ENCODE data around the gene APBB1. TPM values are rescaled to one million over a fixed set of nuclear protein-coding genes. Genes with fewer than 3 reads are reported as not detected.

APBB1 gene
- total and polyA plus RNA-seq, 9 of the 15 experiments (the other 6 are each of a cell fraction or from before 2014, with no cell fraction given): 0.04 to 0.73 (median 0.40) TPM

DNA sequence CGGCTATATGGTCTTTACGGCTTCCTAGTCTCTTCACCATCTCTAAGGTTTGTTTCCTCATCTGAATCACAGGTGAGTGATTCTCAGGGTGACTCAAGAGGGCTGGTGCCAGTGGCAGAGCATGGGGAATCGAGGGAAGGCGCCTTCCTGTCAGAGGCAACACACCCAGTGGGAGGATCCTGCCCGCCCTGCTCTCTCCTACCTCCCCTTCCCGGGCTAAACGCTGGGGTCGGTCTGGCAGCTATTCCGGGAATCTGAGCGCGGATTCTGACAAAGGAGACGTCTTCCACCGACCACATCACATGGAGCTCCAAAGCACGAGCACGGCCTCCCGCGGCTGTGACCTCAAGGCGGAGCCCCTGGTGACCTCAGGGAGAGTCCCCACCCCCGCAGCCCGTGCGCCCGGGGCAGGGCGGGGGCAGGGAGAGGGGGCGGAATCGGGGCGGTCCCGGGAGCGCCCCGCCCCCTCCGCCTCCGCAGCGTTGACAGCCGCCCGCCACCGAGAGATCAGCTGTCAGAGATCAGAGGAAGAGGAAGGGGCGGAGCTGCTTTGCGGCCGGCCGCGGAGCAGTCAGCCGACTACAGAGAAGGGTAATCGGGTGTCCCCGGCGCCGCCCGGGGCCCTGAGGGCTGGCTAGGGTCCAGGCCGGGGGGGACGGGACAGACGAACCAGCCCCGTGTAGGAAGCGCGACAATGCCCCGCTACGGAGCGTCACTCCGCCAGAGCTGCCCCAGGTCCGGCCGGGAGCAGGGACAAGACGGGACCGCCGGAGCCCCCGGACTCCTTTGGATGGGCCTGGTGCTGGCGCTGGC lies 28.8 kb downstream of the APBB1 start, which contains the start of gene SMPD1:
Gene SMPD1, plus strand, starts transcription at position 570 of the 813 bp plus-strand sequence. Its CDS starts 125 bp downstream, at position 695.
- POLR2A ChIA-PET: interaction anchor here (0.6 to 1.5 kb wide), 7 partner anchors 11 to 312 kb away, joined by 3 to 7 read pairs (median 3); no protein-coding TSS in a partner anchor
- in situ Hi-C loops (cut with MboI) (loop anchor here (10.0 kb wide), 1 partner anchor 315 kb away; no protein-coding TSS in a partner anchor), intact Hi-C loops (cut with micrococcal nuclease) (no loop called here)
- FAIRE-seq: peak; percentile 96
- CTCF ChIA-PET (ENCODE audit: low intra/inter-chr PET ratio): no interaction called here
- Histone ChIP-seq H3K4me1 (replicated peaks in 1 of 2; ENCODE audit: control insufficient read depth in 2 of 2, insufficient read depth in 2 of 2, low read length in 2 of 2) (peaks cover 22 to 26% of the 10 kb centered on the region in 2 experiments), H3K4me3 (peak within 1 kb of the TSS; percentile 73), H2AFZ (ENCODE audit: low read depth, low read length) (peak within 1 kb of the TSS; percentile 95), H4K20me1 (replicated peaks; ENCODE audit: control insufficient read depth, insufficient read depth, low read length) (no peaks in the 10 kb centered on the region), H3K79me2 (ENCODE audit: control insufficient read depth, insufficient read depth, low read length) (0 out of 3 replicates have a peak, but pooled peaks cover 7% of the 10 kb centered on the region), H3K9ac (ENCODE audit: insufficient read depth in 1 of 2, low read depth in 2 of 2, low read length in 2 of 2) (peak within 1 kb of the TSS; percentile 67 to 95), H3K27me3 (ENCODE audit: control insufficient read depth in 2 of 2, insufficient read depth in 2 of 2, low read length in 2 of 2) (no peaks in the 10 kb centered on the region), H3K9me1 (ENCODE audit: control insufficient read depth, insufficient read depth, low read length) (no peaks in the 10 kb centered on the region), H3K9me3 (replicated peaks; ENCODE audit: control insufficient read depth, insufficient read depth, low read depth, low read length) (no peaks in the 10 kb centered on the region), H3K4me2 (ENCODE audit: insufficient read depth, low read length) (peak within 1 kb of the TSS; percentile 87), H3K27ac (ENCODE audit: extremely low read depth, low read depth, low read length) (peak within 1 kb of the TSS; percentile 80), H3K36me3 (ENCODE audit: control insufficient read depth, insufficient read depth, low read length) (no peaks in the 10 kb centered on the region)
- WGBS (ENCODE audit: insufficient coverage, low coverage, missing lambda C conversion rate): under 1% methylated on average over 34 of the region's 63 CpGs
- peak; percentile 96 for ATAC-seq
- no TSS peak for BruUV-seq (replicated peaks)
- DNase-seq (ENCODE audit: extremely low read depth in 1 of 4, low spot score in 3 of 4): peak; percentile 95 to 98 (median 96)
- TF ChIP-seq CREBBP (IDR thresholded peaks at IDR 0.05; ENCODE audit: low read depth, low read length) (no peak), NCOA1 (IDR thresholded peaks at IDR 0.05; ENCODE audit: low read depth) (peak; percentile 55; the same call in 1 of the 2 replicates), ZNF253 (CRISPR knock-in tag; conservative IDR thresholded peaks at IDR 0.05) (no peak), ZNF589 (CRISPR knock-in tag; IDR thresholded peaks at IDR 0.05; ENCODE audit: low read depth) (no peak), TAF1 (IDR thresholded peaks at IDR 0.05; ENCODE audit: control insufficient read depth, extremely low read depth, insufficient read depth, low read length, severe bottlenecking) (peak; percentile 58), MAFK (IDR thresholded peaks at IDR 0.05; ENCODE audit: low read length) (no peak), NONO (IDR thresholded peaks at IDR 0.05; ENCODE audit: low read depth in 2 of 2, low read length in 1 of 2) (no peak), HNRNPLL (IDR thresholded peaks at IDR 0.05; ENCODE audit: low read depth, low read length, poor library complexity, severe bottlenecking) (peak; percentile 37)
- TF ChIP-seq, protein P1, sequence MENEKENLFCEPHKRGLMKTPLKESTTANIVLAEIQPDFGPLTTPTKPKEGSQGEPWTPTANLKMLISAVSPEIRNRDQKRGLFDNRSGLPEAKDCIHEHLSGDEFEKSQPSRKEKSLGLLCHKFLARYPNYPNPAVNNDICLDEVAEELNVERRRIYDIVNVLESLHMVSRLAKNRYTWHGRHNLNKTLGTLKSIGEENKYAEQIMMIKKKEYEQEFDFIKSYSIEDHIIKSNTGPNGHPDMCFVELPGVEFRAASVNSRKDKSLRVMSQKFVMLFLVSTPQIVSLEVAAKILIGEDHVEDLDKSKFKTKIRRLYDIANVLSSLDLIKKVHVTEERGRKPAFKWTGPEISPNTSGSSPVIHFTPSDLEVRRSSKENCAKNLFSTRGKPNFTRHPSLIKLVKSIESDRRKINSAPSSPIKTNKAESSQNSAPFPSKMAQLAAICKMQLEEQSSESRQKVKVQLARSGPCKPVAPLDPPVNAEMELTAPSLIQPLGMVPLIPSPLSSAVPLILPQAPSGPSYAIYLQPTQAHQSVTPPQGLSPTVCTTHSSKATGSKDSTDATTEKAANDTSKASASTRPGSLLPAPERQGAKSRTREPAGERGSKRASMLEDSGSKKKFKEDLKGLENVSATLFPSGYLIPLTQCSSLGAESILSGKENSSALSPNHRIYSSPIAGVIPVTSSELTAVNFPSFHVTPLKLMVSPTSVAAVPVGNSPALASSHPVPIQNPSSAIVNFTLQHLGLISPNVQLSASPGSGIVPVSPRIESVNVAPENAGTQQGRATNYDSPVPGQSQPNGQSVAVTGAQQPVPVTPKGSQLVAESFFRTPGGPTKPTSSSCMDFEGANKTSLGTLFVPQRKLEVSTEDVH (IDR thresholded peaks at IDR 0.05; ENCODE audit: low read depth, partially characterized antibody): peak; percentile 40
- TF ChIP-seq, protein P2, sequence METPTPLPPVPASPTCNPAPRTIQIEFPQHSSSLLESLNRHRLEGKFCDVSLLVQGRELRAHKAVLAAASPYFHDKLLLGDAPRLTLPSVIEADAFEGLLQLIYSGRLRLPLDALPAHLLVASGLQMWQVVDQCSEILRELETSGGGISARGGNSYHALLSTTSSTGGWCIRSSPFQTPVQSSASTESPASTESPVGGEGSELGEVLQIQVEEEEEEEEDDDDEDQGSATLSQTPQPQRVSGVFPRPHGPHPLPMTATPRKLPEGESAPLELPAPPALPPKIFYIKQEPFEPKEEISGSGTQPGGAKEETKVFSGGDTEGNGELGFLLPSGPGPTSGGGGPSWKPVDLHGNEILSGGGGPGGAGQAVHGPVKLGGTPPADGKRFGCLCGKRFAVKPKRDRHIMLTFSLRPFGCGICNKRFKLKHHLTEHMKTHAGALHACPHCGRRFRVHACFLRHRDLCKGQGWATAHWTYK (CRISPR knock-in tag; IDR thresholded peaks at IDR 0.05): peak; percentile 27; the same call in 1 of the 2 replicates
- TF ChIP-seq, protein P3, sequence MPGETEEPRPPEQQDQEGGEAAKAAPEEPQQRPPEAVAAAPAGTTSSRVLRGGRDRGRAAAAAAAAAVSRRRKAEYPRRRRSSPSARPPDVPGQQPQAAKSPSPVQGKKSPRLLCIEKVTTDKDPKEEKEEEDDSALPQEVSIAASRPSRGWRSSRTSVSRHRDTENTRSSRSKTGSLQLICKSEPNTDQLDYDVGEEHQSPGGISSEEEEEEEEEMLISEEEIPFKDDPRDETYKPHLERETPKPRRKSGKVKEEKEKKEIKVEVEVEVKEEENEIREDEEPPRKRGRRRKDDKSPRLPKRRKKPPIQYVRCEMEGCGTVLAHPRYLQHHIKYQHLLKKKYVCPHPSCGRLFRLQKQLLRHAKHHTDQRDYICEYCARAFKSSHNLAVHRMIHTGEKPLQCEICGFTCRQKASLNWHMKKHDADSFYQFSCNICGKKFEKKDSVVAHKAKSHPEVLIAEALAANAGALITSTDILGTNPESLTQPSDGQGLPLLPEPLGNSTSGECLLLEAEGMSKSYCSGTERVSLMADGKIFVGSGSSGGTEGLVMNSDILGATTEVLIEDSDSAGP (CRISPR knock-in tag; IDR thresholded peaks at IDR 0.05): no peak
- TF ChIP-seq, protein P4, sequence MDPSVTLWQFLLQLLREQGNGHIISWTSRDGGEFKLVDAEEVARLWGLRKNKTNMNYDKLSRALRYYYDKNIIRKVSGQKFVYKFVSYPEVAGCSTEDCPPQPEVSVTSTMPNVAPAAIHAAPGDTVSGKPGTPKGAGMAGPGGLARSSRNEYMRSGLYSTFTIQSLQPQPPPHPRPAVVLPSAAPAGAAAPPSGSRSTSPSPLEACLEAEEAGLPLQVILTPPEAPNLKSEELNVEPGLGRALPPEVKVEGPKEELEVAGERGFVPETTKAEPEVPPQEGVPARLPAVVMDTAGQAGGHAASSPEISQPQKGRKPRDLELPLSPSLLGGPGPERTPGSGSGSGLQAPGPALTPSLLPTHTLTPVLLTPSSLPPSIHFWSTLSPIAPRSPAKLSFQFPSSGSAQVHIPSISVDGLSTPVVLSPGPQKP (CRISPR knock-in tag; IDR thresholded peaks at IDR 0.05): no peak

All from K562 (cell line).